Measurements from ENCODE around the gene CRIP3. TPM values are rescaled to one million over a fixed set of nuclear protein-coding genes. Genes with fewer than 3 reads are reported as not detected.

CRIP3 gene
- total RNA-seq, 1 experiment from 2014 or later = not detected

DNA sequence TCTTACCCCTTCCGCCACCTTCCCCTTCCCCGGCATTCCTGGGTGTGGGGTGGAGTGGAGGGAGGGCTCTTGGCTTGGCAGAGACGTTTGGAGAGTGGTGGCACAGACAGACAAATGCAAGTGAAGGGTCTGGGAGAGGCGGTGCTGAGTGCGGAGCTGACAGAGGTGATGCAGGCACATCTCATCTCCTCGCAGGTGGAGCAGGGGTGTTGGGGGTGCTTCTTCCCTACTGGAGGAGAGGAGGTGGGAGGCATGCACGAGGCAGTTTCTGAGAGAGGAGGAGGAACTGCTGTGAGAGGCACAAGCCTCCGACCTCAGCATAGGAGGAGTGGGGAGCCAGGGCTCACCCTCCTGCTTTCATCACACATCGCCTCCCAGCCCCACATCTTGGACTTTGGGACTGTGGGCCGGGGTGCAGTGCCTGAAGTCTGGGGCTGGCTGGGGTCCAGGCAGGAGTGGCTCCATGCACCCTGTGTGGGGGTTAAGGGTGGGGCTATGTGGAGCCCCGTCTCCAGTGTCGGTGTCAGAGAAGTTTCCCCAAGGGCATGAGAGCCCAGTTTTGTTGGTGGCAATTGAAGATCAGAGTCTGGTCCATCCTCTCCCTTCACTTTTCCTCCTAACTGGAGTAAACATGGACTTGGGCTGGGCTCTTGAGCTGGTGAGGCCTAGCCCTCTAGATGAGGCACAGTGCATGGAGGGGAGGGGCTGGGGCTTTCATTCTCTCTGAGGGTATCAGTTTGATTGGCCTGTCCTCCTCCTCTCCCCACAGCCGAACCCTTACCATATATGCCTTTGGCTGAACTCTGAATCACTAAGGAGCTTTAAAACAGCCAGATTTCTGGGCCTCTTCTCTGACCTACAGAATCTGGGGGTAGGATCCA is 30.7 kb downstream of the CRIP3 start:
- Histone ChIP-seq H3K36me3 (ENCODE audit: control insufficient read depth, insufficient read depth, low read length) (no peaks in the 10 kb centered on the region), H3K27me3 (replicated peaks; ENCODE audit: control insufficient read depth, insufficient read depth, low read length) (no peaks in the 10 kb centered on the region), H3K9me3 (no peaks in the 10 kb centered on the region), H3K4me3 (ENCODE audit: low read depth, low read length) (no peak overlapping the region), H3K4me1 (peaks cover 52% of the 10 kb centered on the region)
- Mint-ChIP-seq H3K4me1 (ENCODE audit: low read depth, unreplicated experiment) (peaks cover 25% of the 10 kb centered on the region), H3K27ac (ENCODE audit: unreplicated experiment) (peak overlapping the region; percentile 51), H3K4me3 (ENCODE audit: unreplicated experiment) (no peak overlapping the region), H3K27me3 (ENCODE audit: insufficient read depth, unreplicated experiment) (no peaks in the 10 kb centered on the region), H3K36me3 (ENCODE audit: insufficient read depth, unreplicated experiment) (no peaks in the 10 kb centered on the region), H3K9me3 (ENCODE audit: unreplicated experiment) (no peaks in the 10 kb centered on the region)
- POLR2A ChIA-PET = no interaction called here
- TF ChIP-seq, protein P1, sequence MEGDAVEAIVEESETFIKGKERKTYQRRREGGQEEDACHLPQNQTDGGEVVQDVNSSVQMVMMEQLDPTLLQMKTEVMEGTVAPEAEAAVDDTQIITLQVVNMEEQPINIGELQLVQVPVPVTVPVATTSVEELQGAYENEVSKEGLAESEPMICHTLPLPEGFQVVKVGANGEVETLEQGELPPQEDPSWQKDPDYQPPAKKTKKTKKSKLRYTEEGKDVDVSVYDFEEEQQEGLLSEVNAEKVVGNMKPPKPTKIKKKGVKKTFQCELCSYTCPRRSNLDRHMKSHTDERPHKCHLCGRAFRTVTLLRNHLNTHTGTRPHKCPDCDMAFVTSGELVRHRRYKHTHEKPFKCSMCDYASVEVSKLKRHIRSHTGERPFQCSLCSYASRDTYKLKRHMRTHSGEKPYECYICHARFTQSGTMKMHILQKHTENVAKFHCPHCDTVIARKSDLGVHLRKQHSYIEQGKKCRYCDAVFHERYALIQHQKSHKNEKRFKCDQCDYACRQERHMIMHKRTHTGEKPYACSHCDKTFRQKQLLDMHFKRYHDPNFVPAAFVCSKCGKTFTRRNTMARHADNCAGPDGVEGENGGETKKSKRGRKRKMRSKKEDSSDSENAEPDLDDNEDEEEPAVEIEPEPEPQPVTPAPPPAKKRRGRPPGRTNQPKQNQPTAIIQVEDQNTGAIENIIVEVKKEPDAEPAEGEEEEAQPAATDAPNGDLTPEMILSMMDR (IDR thresholded peaks at IDR 0.05; ENCODE audit: insufficient read depth in 1 of 2, low read depth in 1 of 2, low read length in 1 of 2, severe bottlenecking in 1 of 2, unreplicated experiment in 1 of 2) = no peak
- intact Hi-C loops (cut with micrococcal nuclease; ENCODE audit: unreplicated experiment) = no loop called here
- DNase-seq = no peak
- no TSS peak for BruUV-seq (replicated peaks)
- CTCF ChIA-PET = no interaction called here

DNA sequence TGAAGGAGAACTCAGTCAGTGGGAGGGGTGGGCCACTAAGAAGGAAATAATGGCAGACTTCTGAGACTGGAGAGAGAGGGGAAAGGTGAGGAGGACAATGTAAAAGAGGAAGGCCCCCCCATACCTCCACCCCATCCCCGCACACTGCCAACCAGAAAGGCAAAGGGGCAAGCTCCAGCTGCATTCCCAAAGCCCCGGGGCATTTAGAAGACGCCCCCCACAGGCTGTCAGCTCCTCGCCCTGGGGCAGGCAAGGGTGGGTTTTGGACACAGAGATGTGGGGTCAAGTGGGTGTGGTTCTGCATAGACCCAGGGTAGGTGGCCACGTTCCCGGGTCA is 31.4 kb downstream of the CRIP3 start:
- H3K4me3 ChIP-seq (ENCODE audit: low read depth, low read length) = no peak overlapping the region
- H3K4me3 Mint-ChIP-seq (ENCODE audit: unreplicated experiment) = no peak overlapping the region
- H3K9me3 ChIP-seq = no peaks in the 10 kb centered on the region
- BruUV-seq (replicated peaks) = no TSS peak
- POLR2A ChIA-PET = no interaction called here
- H3K27me3 ChIP-seq (replicated peaks; ENCODE audit: control insufficient read depth, insufficient read depth, low read length) = no peaks in the 10 kb centered on the region
- no peak for DNase-seq
- peaks cover 52% of the 10 kb centered on the region for H3K4me1 ChIP-seq
- H3K27ac Mint-ChIP-seq (ENCODE audit: unreplicated experiment) = no peak overlapping the region
- peaks cover 25% of the 10 kb centered on the region for H3K4me1 Mint-ChIP-seq (ENCODE audit: low read depth, unreplicated experiment)
- TF ChIP-seq, protein P1 (IDR thresholded peaks at IDR 0.05; ENCODE audit: insufficient read depth in 1 of 2, low read depth in 1 of 2, low read length in 1 of 2, severe bottlenecking in 1 of 2, unreplicated experiment in 1 of 2) = no peak
- CTCF ChIA-PET = interaction anchor here (0.5 kb wide), 1 partner anchor 178 kb away, joined by 4 read pairs; the partner anchor contains the start of gene DLK2
- no peaks in the 10 kb centered on the region for H3K27me3 Mint-ChIP-seq (ENCODE audit: insufficient read depth, unreplicated experiment)
- H3K9me3 Mint-ChIP-seq (ENCODE audit: unreplicated experiment) = no peaks in the 10 kb centered on the region
- no peaks in the 10 kb centered on the region for H3K36me3 ChIP-seq (ENCODE audit: control insufficient read depth, insufficient read depth, low read length)
- intact Hi-C loops (cut with micrococcal nuclease; ENCODE audit: unreplicated experiment) = no loop called here
- no peaks in the 10 kb centered on the region for H3K36me3 Mint-ChIP-seq (ENCODE audit: insufficient read depth, unreplicated experiment)

DNA sequence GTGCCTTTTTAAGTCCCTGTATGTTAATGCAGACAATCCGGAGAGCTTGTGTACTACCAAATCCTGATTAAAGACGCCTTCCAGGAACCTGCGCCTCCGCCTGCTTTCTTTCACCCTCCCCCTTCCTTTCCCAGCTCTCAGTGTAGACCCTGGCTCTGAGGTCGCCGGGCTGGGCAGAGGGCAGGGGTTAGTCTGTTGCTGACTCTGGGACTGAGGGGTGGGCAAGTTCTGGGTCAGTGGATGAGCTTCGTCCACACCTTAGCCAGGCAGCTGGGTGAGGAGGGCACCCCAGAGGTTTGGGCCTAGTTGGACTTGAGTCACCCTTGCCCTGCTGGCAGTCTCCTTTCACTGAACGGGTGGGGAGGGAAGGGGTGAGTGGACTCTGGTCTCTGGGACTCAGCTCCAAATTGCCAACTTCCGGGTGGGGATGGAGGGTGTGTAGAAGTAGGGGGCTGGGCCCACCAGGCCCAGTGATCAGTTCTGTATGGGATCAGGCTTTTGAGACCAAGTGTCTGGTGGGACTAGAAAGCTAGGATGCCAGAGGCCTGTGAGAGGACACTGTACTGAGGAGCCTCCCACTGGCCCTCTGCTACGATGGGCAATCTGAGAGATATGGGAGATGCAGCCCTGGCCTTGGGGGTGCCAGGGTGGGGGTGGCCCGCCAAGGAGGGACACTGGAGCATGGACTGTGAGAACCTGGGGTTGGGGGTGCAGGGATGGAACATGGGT is 31.9 kb downstream of the CRIP3 start:
- ChIA-PET POLR2A (no interaction called here), CTCF (interaction anchor here (0.5 kb wide), 1 partner anchor 179 kb away, joined by 4 read pairs; the partner anchor contains the start of gene DLK2)
- H3K4me3 Mint-ChIP-seq (ENCODE audit: unreplicated experiment) = peak overlapping the region; percentile 9
- peaks cover 24% of the 10 kb centered on the region for H3K4me1 Mint-ChIP-seq (ENCODE audit: low read depth, unreplicated experiment)
- H3K9me3 Mint-ChIP-seq (ENCODE audit: unreplicated experiment) = no peaks in the 10 kb centered on the region
- H3K4me1 ChIP-seq = peaks cover 47% of the 10 kb centered on the region
- TF ChIP-seq, protein P1 (IDR thresholded peaks at IDR 0.05; ENCODE audit: insufficient read depth in 1 of 2, low read depth in 1 of 2, low read length in 1 of 2, severe bottlenecking in 1 of 2, unreplicated experiment in 1 of 2) = no peak
- H3K27me3 Mint-ChIP-seq (ENCODE audit: insufficient read depth, unreplicated experiment) = no peaks in the 10 kb centered on the region
- DNase-seq = no peak
- H3K27ac Mint-ChIP-seq (ENCODE audit: unreplicated experiment) = no peak overlapping the region
- intact Hi-C loops (cut with micrococcal nuclease; ENCODE audit: unreplicated experiment) = no loop called here
- H3K9me3 ChIP-seq = no peaks in the 10 kb centered on the region
- no peaks in the 10 kb centered on the region for H3K36me3 Mint-ChIP-seq (ENCODE audit: insufficient read depth, unreplicated experiment)
- BruUV-seq (replicated peaks) = no TSS peak
- H3K27me3 ChIP-seq (replicated peaks; ENCODE audit: control insufficient read depth, insufficient read depth, low read length) = no peaks in the 10 kb centered on the region
- H3K36me3 ChIP-seq (ENCODE audit: control insufficient read depth, insufficient read depth, low read length) = no peaks in the 10 kb centered on the region
- no peak overlapping the region for H3K4me3 ChIP-seq (ENCODE audit: low read depth, low read length)

All from Caco-2 (cell line).